CD1c-positive myeloid dendritic cell (primary cell): ENCODE measurements around the gene NAP1L2.
"Not testable (repeated sequence)": the region's sequence is repeated elsewhere in the genome, so short reads cannot be mapped to it uniquely, and the experiment has no call there.

Experiments used
- DNase-seq: peaks from one replicate; pipeline ENCODE4 v3.0.0-alpha.2; 2016; ENCODE audit errors: extremely low spot score

NAP1L2 gene, protein sequence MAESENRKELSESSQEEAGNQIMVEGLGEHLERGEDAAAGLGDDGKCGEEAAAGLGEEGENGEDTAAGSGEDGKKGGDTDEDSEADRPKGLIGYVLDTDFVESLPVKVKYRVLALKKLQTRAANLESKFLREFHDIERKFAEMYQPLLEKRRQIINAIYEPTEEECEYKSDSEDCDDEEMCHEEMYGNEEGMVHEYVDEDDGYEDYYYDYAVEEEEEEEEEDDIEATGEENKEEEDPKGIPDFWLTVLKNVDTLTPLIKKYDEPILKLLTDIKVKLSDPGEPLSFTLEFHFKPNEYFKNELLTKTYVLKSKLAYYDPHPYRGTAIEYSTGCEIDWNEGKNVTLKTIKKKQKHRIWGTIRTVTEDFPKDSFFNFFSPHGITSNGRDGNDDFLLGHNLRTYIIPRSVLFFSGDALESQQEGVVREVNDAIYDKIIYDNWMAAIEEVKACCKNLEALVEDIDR

DNA sequence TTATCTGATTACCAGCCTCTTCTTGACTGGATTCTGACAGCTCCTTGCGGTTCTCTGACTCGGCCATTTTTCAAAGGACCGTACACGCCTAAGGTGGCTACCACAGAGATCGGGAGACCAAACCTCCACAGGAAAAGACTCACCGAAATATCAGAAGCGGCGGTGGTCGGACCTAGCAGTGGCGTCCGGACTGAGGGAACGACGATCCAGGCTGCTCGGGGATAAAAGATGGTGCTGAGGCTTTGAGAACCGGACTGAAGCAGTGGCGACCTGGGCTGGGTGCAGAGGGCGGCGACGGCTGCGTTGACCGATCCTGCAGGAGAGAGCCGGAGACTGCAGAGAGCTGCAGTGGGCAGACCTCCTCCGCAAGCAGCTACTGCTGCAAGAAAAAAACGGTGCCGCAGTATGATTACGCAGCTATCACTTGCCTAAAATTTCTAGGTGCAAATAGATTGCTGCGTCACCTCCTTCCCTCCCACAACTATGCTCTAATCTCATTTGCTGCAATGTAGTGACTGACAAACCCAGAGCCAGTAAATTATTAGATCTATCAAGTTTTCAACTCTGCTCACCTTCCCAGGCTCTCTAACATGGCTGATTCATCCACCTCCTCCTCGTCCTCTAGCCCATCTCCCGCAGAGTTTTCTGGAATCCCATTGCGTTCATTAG is at the start of gene NAP1L2:
Gene NAP1L2, minus strand, starts transcription at position 426 of the 669 bp plus-strand sequence. Its CDS starts 359 bp downstream, at position 67.
- DNase-seq, result peak; percentile 12

DNA sequence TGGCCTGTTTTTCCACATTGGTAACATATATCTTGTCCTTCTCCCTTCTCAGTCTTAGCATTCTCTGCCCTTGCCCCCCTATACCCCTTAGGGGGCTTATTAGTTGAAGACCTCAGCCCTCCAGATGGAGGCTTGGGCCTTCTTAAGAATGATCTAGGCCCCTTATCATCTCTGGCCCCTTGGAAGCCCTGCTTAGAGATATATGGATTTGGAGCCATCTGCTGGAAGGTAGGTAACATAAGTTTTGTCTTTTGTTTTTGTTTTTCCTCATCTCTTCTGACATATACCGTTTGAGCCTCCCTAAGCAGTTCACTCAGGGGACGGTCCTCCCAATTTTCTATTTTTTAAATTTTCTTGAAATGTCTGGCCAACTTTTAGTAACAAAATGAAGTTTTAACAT is 48.3 kb upstream of the NAP1L2 start:
- DNase-seq, result no peak

DNA sequence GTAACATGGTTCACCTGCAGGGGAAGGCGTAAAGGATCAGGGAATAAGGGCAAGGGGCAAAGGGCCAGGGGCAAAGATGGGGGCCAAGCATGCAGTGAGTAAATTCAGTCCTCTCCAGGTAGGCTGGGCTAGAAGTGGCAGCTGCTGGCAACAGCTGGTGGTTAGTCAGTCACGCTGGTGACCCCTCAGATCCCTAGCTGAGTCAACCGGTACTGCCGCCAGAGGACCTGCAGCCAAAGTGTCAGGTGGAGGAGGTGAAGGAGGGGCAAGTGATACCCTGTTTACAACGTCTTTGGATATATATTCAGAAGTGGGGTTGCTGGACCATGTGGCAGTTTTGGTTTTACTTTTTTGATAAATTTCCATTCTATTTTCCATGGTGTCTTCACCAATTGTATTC is 24.6 kb upstream of the NAP1L2 start:
- no peak for DNase-seq

DNA sequence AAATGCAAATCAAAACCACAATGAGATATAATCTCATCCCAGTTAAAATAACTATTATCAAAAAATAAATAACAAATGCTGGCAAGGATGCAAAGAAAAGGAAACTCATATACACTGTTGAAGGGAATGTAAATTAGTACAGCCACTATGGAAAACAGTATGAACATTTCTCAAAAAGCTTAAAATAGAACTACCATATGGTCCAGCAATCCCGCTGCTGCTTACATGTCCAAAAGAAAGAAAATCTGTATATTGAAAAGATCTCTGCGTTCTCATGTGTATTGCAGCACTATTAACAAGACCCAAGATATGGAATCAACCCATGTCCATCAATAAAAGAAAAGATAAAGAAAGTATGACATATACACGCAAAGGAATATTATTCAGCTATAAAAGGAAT is 3.0 kb upstream of the NAP1L2 start:
- no peak for DNase-seq

DNA sequence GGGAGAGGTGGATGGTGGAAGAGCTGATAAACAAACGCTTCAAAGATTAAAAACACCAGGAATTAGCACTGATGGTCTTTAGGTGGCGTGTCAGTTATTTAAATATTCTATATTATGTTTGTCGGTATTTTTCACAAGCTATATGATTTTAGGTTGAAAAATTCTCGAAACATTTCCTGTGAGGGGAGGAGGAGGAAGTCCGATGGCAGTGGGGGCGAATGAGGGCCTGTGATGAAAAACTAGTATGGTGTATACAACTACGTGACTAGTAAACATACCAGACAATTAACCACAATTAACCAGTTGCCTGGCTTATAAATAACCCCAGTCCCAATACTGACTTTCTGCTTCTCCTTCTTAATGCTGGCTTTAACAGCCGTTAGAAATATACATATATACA is 595 bp upstream of the NAP1L2 start:
- DNase-seq, result no peak

DNA sequence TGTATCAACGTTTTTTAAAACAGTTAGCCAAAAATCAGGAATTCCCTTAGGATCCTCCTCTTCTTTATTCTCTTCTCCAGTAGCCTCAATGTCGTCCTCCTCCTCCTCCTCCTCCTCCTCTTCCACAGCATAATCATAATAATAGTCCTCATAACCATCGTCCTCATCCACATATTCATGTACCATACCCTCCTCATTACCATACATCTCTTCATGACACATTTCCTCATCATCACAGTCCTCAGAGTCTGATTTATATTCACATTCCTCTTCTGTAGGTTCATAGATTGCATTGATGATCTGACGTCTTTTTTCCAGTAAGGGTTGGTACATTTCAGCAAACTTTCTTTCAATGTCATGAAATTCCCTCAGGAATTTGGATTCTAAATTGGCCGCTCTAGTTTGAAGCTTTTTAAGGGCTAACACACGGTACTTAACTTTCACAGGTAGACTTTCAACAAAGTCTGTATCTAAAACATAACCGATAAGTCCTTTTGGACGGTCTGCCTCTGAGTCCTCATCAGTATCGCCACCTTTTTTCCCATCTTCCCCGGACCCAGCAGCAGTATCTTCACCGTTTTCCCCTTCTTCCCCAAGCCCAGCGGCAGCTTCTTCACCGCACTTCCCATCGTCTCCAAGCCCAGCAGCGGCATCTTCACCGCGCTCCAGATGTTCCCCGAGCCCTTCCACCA is 771 bp downstream of the NAP1L2 start:
- no peak for DNase-seq

DNA sequence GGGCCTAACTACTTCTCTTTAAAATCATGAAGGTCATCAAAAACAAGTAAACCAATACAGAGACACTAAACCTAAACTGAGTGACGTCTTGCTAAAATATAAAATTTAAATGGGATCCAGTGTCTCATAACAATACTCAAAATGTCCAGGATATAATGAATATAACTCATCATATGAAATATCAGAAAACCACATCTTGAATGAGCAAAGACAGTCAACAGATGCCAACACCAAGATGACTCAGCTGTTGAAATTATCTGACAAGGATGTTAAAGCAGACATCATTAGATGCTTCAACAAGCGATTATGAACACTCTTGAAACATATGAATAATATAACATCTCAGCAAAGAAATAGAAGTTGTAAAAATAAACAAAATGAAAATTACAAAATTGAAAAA is 8.3 kb downstream of the NAP1L2 start:
- no peak for DNase-seq

DNA sequence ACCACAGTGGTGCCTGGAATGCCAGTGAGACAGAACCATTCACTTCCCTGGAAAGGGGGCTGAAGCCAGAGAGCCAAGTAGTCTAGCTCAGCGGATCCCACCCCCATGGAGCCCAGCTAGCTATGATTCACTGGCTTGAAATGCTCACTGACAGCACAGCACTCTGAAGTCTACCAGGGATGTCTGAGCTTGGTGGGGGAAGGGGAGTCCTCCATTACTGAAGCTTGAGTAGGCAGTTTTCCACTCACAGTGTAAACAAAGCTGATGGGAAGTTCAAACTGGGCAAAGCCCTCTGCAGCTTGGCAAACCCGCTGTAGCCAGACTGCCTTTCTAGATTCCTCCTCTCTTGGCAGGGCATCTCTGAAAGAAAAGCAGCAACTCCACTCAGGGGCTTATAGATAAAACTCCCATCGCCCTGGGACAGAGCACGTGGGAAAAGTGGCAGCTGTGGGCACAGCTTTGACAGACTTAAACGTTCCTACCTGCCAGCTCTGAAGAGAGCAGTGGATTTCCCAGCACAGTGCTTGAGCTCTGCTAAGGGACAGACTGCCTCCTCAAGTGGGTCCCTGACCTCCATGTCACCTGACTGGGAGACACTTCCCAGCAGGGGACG is 32.0 kb downstream of the NAP1L2 start:
- DNase-seq, result no peak

DNA sequence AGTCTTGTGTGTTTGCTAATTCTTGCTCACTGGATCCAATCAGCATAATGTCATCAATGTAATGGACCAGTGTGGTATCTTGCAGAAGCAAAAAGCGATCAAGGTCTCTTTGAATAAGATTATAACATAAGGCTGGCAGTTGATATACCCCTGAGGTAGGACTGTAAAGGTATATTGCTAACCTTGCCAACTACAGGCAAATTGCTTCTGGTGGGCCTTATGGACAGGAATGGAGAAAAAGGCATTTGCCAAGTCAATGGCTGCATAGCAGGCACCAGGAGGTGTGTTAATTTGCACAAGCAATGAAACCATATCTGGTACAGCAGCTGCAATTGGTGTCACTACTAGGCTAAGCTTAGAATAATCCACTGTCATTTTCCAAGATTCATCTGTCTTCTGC is 45.7 kb downstream of the NAP1L2 start:
- DNase-seq, result not testable (repeated sequence)
